ENCODE measurements around the gene RNF157. TPM values are rescaled to one million over a fixed set of nuclear protein-coding genes. Genes with fewer than 3 reads are reported as not detected.
A peak's percentile ranks its signal among the peaks of the same experiment; 100 is the strongest.
"Not testable (repeated sequence)": the region's sequence is repeated elsewhere in the genome, so short reads cannot be mapped to it uniquely, and the experiment has no call there.

RNF157 gene
- total RNA-seq, 5 donors from 2014 or later (not counting 1 experiment from before 2014, with no cell fraction given) = 50.7 to 66.5 (median 61.9) TPM

DNA sequence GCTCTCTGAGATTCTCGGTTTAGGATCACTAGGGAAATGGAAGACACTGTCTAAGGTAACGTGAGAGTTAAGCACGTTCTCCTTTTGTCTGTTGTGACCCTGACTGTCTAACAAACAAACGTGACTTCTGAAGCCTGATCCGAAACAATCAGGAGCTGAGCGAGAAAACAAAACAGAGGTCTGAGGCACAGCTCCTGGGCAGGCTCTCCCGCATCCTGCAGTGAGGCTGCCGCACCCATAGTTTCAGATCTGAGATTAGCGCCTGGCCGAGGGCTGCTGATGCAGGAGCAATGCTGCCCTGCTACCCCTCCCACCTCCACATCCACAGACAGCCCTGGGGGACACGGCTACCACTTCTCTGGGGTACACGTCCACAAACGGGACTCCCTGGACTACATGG, 46.7 kb downstream of the RNF157 start:
- H3K36me3 ChIP-seq (ENCODE audit: control insufficient read depth in 2 of 2, extremely low read depth in 1 of 2, insufficient read depth in 1 of 2, low read length in 1 of 2) = no peaks in the 10 kb centered on the region
- peaks cover 71 to 76% of the 10 kb centered on the region in 2 experiments for H3K4me1 ChIP-seq (ENCODE audit: control insufficient read depth in 1 of 2, extremely low read depth in 1 of 2, insufficient read depth in 2 of 2, low read length in 2 of 2)
- peaks cover 85 to 96% (median 89%) of the 10 kb centered on the region in 3 donors for H3K4me1 Mint-ChIP-seq
- H3K27me3 Mint-ChIP-seq = no peaks in the 10 kb centered on the region
- H3K9me3 Mint-ChIP-seq = no peaks in the 10 kb centered on the region
- H3K27ac Mint-ChIP-seq = peak overlapping the region; percentile 77 to 95
- ATAC-seq (replicated peaks in 1 of 4) (peak in 3 of 4 experiments; percentile 26 to 36 (median 33)), DNase-seq (peak in 25 of 35 experiments; percentile 6 to 47 (median 29))
- 43% methylated on average over 10 of the region's 13 CpGs for WGBS (ENCODE audit: insufficient coverage)
- peak overlapping the region; percentile 90 for H3K27ac ChIP-seq (ENCODE audit: low read length)
- ChIA-PET POLR2A (interaction anchor here in 1 of 2 donors (0.5 to 0.6 kb wide), 2 partner anchors 21 to 94 kb away, joined by 5 to 9 read pairs; no protein-coding TSS in a partner anchor), CTCF (interaction anchor here in 1 of 2 donors (0.6 to 2.8 kb wide), 2 partner anchors 14 to 188 kb away, joined by 3 to 15 read pairs; no protein-coding TSS in a partner anchor)
- H3K27me3 ChIP-seq (replicated peaks in 1 of 2; ENCODE audit: control insufficient read depth in 2 of 2, extremely low read depth in 1 of 2, insufficient read depth in 2 of 2, low read length in 1 of 2) = no peaks in the 10 kb centered on the region
- no peak overlapping the region for H3K4me3 ChIP-seq (ENCODE audit: control insufficient read depth in 1 of 2, extremely low read depth in 1 of 2, low read length in 1 of 2)
- H3K36me3 Mint-ChIP-seq = peaks cover 26% of the 10 kb centered on the region
- no peaks in the 10 kb centered on the region for H3K9me3 ChIP-seq
- peak overlapping the region; percentile 58 to 73 (median 64) for H3K4me3 Mint-ChIP-seq

DNA sequence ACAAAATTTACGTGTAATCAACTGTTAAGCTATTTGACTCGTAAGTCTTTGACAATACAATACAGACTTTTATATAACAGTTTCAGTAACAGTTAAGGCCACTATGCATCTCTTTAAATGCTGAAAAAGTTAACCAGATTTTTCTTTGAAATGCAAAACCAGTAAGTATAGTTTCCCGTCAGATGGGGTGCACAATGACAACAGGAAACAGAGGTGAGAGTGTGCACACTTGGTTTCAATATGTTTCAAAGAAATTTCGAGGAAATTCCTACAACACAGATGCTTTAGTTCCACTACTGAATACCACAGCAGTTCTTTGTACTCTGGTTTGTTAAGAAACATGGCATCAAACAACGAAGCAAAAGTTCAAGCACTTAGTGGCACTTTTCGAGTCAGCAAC, 48.4 kb downstream of the RNF157 start:
- Mint-ChIP-seq H3K4me1 (peaks cover 80 to 91% (median 84%) of the 10 kb centered on the region in 3 donors), H3K9me3 (no peaks in the 10 kb centered on the region), H3K27ac (peak overlapping the region; percentile 77 to 95), H3K27me3 (no peaks in the 10 kb centered on the region), H3K36me3 (peaks cover 20% of the 10 kb centered on the region), H3K4me3 (peak overlapping the region; percentile 43 to 64 (median 60))
- ATAC-seq (replicated peaks in 1 of 4) (peak; percentile 85 to 89 (median 88)), DNase-seq (peak in 29 of 35 experiments; percentile 13 to 85 (median 50))
- CTCF ChIA-PET = interaction anchor here (0.6 to 2.8 kb wide), 16 partner anchors 9 to 587 kb away, joined by 3 to 15 read pairs (median 4); no protein-coding TSS in a partner anchor
- Histone ChIP-seq H3K9me3 (no peaks in the 10 kb centered on the region), H3K36me3 (ENCODE audit: control insufficient read depth in 2 of 2, extremely low read depth in 1 of 2, insufficient read depth in 1 of 2, low read length in 1 of 2) (no peaks in the 10 kb centered on the region), H3K27me3 (replicated peaks in 1 of 2; ENCODE audit: control insufficient read depth in 2 of 2, extremely low read depth in 1 of 2, insufficient read depth in 2 of 2, low read length in 1 of 2) (no peaks in the 10 kb centered on the region), H3K4me1 (ENCODE audit: control insufficient read depth in 1 of 2, extremely low read depth in 1 of 2, insufficient read depth in 2 of 2, low read length in 2 of 2) (peaks cover 67 to 76% of the 10 kb centered on the region in 2 experiments), H3K27ac (ENCODE audit: low read length) (peak overlapping the region; percentile 90), H3K4me3 (ENCODE audit: control insufficient read depth in 1 of 2, extremely low read depth in 1 of 2, low read length in 1 of 2) (peak overlapping the region in 1 of 2 donors; percentile 15)
- 0% methylated on average over 1 of the region's 6 CpGs for WGBS (ENCODE audit: insufficient coverage)
- POLR2A ChIA-PET = interaction anchor here (0.6 to 1.3 kb wide), 10 partner anchors 10 to 424 kb away, joined by 3 to 14 read pairs (median 6); no protein-coding TSS in a partner anchor

DNA sequence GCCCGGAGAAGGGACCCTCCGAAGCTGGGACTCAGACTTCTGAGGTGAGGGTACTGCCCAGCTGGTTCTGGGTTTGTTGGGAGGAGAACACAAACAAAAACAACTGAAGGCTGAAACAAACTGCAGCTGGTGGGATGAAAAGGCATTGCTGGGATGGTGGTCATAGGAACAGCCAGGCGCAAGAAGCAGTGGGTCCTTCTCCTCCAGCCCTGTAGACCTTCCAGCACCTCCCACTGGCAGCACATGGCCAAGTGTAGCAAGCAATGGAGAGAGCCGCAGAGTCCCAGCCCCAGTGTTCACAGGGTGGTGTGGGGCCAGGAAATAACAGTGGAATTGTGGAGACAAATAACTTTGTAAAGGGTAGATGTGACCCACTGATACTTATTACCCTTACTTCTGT, 50.6 kb downstream of the RNF157 start:
- peak overlapping the region; percentile 94 to 97 for H3K27ac Mint-ChIP-seq
- H3K36me3 ChIP-seq (ENCODE audit: control insufficient read depth in 2 of 2, extremely low read depth in 1 of 2, insufficient read depth in 1 of 2, low read length in 1 of 2) = no peaks in the 10 kb centered on the region
- H3K36me3 Mint-ChIP-seq = peaks cover 16% of the 10 kb centered on the region
- no CpG with 5 or more reads among the region's 4 CpGs for WGBS (ENCODE audit: insufficient coverage)
- no peak overlapping the region for H3K4me3 ChIP-seq (ENCODE audit: control insufficient read depth in 1 of 2, extremely low read depth in 1 of 2, low read length in 1 of 2)
- H3K9me3 ChIP-seq = no peaks in the 10 kb centered on the region
- peak overlapping the region; percentile 90 for H3K27ac ChIP-seq (ENCODE audit: low read length)
- no peak for DNase-seq
- H3K4me1 Mint-ChIP-seq = peaks cover 67 to 82% (median 76%) of the 10 kb centered on the region in 3 donors
- no peaks in the 10 kb centered on the region for H3K27me3 ChIP-seq (replicated peaks in 1 of 2; ENCODE audit: control insufficient read depth in 2 of 2, extremely low read depth in 1 of 2, insufficient read depth in 2 of 2, low read length in 1 of 2)
- POLR2A ChIA-PET = interaction anchor here in 1 of 2 donors (0.5 kb wide), 1 partner anchor 269 kb away, joined by 4 read pairs; no protein-coding TSS in a partner anchor
- H3K4me1 ChIP-seq (ENCODE audit: control insufficient read depth in 1 of 2, extremely low read depth in 1 of 2, insufficient read depth in 2 of 2, low read length in 2 of 2) = peaks cover 62 to 72% of the 10 kb centered on the region in 2 experiments
- H3K27me3 Mint-ChIP-seq = no peaks in the 10 kb centered on the region
- no peak for ATAC-seq (replicated peaks in 1 of 4)
- peak overlapping the region in 1 of 3 donors; percentile 75 for H3K4me3 Mint-ChIP-seq
- CTCF ChIA-PET = interaction anchor here in 1 of 2 donors (1.3 kb wide), 1 partner anchor 10 kb away, joined by 6 read pairs; no protein-coding TSS in a partner anchor
- no peaks in the 10 kb centered on the region for H3K9me3 Mint-ChIP-seq

DNA sequence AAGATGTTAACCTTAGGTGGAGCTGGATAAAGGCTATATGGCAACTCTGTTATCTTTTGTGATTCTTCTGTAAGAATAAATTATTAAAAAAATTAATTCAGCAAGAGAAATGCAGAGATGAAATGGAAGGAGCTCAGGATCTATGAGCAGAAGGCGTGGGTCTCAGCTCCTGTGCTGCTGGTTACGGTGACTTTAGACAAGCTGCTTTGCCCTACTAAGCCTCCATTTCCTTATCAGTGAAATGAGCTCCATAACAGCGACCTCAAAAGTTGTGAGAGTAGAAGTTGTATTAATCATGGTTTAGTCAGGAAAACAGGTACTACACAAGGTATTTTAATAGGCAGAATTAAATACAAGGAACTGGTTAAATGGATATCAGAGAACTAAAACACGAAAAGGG, 51.0 kb downstream of the RNF157 start:
- DNase-seq (no peak), ATAC-seq (replicated peaks in 1 of 4) (no peak)
- Mint-ChIP-seq H3K9me3 (no peaks in the 10 kb centered on the region), H3K27ac (peak overlapping the region; percentile 94 to 97), H3K36me3 (peaks cover 20% of the 10 kb centered on the region), H3K27me3 (no peaks in the 10 kb centered on the region), H3K4me1 (peaks cover 67 to 82% (median 78%) of the 10 kb centered on the region in 3 donors), H3K4me3 (peak overlapping the region in 2 of 3 donors; percentile 55 to 75)
- no peak overlapping the region for H3K4me3 ChIP-seq (ENCODE audit: control insufficient read depth in 1 of 2, extremely low read depth in 1 of 2, low read length in 1 of 2)
- peaks cover 60 to 70% of the 10 kb centered on the region in 2 experiments for H3K4me1 ChIP-seq (ENCODE audit: control insufficient read depth in 1 of 2, extremely low read depth in 1 of 2, insufficient read depth in 2 of 2, low read length in 2 of 2)
- POLR2A ChIA-PET = interaction anchor here (0.5 to 1.1 kb wide), 2 partner anchors 9 to 269 kb away, joined by 4 to 5 read pairs; no protein-coding TSS in a partner anchor
- WGBS (ENCODE audit: insufficient coverage) = 86% methylated on average over 1 of the region's 4 CpGs
- H3K36me3 ChIP-seq (ENCODE audit: control insufficient read depth in 2 of 2, extremely low read depth in 1 of 2, insufficient read depth in 1 of 2, low read length in 1 of 2) = no peaks in the 10 kb centered on the region
- H3K27ac ChIP-seq (ENCODE audit: low read length) = peak overlapping the region; percentile 90
- no peaks in the 10 kb centered on the region for H3K9me3 ChIP-seq
- no peaks in the 10 kb centered on the region for H3K27me3 ChIP-seq (replicated peaks in 1 of 2; ENCODE audit: control insufficient read depth in 2 of 2, extremely low read depth in 1 of 2, insufficient read depth in 2 of 2, low read length in 1 of 2)
- CTCF ChIA-PET = interaction anchor here in 1 of 2 donors (1.3 to 1.6 kb wide), 2 partner anchors 9 to 11 kb away, joined by 4 to 6 read pairs; no protein-coding TSS in a partner anchor

DNA sequence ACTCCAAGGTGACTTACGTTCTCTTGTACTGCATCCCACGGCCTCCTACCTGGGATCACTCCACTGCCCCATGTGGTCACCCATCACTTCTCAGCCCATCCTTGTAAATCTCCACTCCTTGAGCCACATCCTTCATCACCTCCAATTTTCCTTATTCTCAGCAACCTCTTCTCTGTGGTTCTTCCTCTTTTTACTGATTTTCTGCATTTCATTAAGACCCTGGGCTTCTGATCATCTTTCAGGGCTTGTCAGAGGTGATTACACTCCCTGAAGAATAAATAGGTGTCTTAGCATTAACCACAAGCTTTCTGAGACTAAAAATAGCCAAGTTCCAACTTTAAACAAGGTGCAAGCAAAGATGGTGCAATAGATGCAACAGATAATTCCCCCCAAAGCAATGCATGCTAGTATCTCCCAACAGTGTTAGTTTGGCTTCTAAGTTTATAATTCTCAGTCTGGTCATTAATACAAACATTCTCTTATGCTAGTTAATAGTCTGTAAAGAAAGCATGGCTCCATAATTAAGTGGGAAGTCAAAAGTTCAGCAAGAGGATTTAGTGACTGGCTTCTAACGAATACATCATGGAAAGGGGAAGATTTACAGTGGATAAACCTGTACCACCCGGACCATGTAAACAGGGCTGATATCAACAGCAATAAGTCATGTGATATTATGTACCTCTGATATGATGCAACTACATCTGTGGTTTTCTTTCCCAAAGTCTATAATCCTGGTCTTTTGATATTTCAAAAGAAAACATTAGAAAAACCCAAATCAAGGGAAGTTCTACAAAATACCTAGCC, 51.9 kb downstream of the RNF157 start:
- Histone ChIP-seq H3K36me3 (ENCODE audit: control insufficient read depth in 2 of 2, extremely low read depth in 1 of 2, insufficient read depth in 1 of 2, low read length in 1 of 2) (no peaks in the 10 kb centered on the region), H3K27me3 (replicated peaks in 1 of 2; ENCODE audit: control insufficient read depth in 2 of 2, extremely low read depth in 1 of 2, insufficient read depth in 2 of 2, low read length in 1 of 2) (no peaks in the 10 kb centered on the region), H3K4me1 (ENCODE audit: control insufficient read depth in 1 of 2, extremely low read depth in 1 of 2, insufficient read depth in 2 of 2, low read length in 2 of 2) (peaks cover 53 to 62% of the 10 kb centered on the region in 2 experiments), H3K4me3 (ENCODE audit: control insufficient read depth in 1 of 2, extremely low read depth in 1 of 2, low read length in 1 of 2) (no peak overlapping the region), H3K27ac (ENCODE audit: low read length) (peak overlapping the region; percentile 90), H3K9me3 (no peaks in the 10 kb centered on the region)
- H3K4me3 Mint-ChIP-seq = peak overlapping the region in 2 of 3 donors; percentile 22 to 75
- no peaks in the 10 kb centered on the region for H3K27me3 Mint-ChIP-seq
- H3K4me1 Mint-ChIP-seq = peaks cover 60 to 74% (median 71%) of the 10 kb centered on the region in 3 donors
- ATAC-seq (replicated peaks in 1 of 4) (no peak), DNase-seq (no peak)
- ChIA-PET CTCF (interaction anchor here in 1 of 2 donors (0.6 to 1.6 kb wide), 3 partner anchors 9 to 67 kb away, joined by 3 to 6 read pairs (median 4); no protein-coding TSS in a partner anchor), POLR2A (interaction anchor here in 1 of 2 donors (0.5 to 1.1 kb wide), 2 partner anchors 9 to 27 kb away, joined by 5 read pairs; no protein-coding TSS in a partner anchor)
- no peaks in the 10 kb centered on the region for H3K9me3 Mint-ChIP-seq
- peak overlapping the region; percentile 94 to 97 for H3K27ac Mint-ChIP-seq
- H3K36me3 Mint-ChIP-seq = peaks cover 20% of the 10 kb centered on the region
- WGBS (ENCODE audit: insufficient coverage) = 84% methylated on average over 2 of the region's 4 CpGs

DNA sequence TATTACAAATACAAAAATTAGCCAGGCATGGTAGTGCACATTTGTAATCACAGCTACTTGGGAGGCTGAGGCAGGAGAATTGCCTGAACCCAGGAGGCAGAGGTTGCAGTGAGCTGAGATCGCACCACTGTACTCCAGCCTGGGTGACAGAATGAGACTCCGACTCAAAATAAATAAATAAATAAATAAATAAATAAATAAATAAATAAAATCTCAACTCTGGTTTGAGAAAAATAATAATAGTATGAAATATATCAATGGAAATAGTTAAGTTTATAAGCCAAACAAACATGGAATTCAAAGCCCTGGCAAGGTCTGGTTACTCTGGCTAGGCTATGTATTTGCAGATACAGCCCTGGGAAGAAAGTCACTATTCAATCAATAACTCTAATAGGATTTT, 53.5 kb downstream of the RNF157 start:
- ATAC-seq (replicated peaks in 1 of 4); H3K9me3 Mint-ChIP-seq; DNase-seq; H3K9me3 ChIP-seq; H3K36me3 ChIP-seq (ENCODE audit: control insufficient read depth in 2 of 2, extremely low read depth in 1 of 2, insufficient read depth in 1 of 2, low read length in 1 of 2); H3K27me3 Mint-ChIP-seq; H3K4me3 Mint-ChIP-seq; H3K27me3 ChIP-seq (replicated peaks in 1 of 2; ENCODE audit: control insufficient read depth in 2 of 2, extremely low read depth in 1 of 2, insufficient read depth in 2 of 2, low read length in 1 of 2); H3K4me3 ChIP-seq (ENCODE audit: control insufficient read depth in 1 of 2, extremely low read depth in 1 of 2, low read length in 1 of 2): not testable (repeated sequence)
- POLR2A ChIA-PET = interaction anchor here in 1 of 2 donors (0.6 kb wide), 1 partner anchor 593 kb away, joined by 3 read pairs; no protein-coding TSS in a partner anchor
- no CpG with 5 or more reads among the region's 2 CpGs for WGBS (ENCODE audit: insufficient coverage)
- H3K36me3 Mint-ChIP-seq = peaks cover 20% of the 10 kb centered on the region
- CTCF ChIA-PET = interaction anchor here in 1 of 2 donors (0.8 kb wide), 1 partner anchor 52 kb away, joined by 3 read pairs; no protein-coding TSS in a partner anchor
- Histone ChIP-seq H3K4me1 (ENCODE audit: control insufficient read depth in 1 of 2, extremely low read depth in 1 of 2, insufficient read depth in 2 of 2, low read length in 2 of 2) (peaks cover 46 to 56% of the 10 kb centered on the region in 2 experiments), H3K27ac (ENCODE audit: low read length) (peak overlapping the region; percentile 90)
- H3K27ac Mint-ChIP-seq = peak overlapping the region; percentile 76 to 77
- peaks cover 52 to 65% (median 61%) of the 10 kb centered on the region in 3 donors for H3K4me1 Mint-ChIP-seq
